Activated naive CD4-positive, alpha-beta T cell treated with anti-CD3 and anti-CD28 coated beads for 36 hours (primary cell): ENCODE measurements around the gene PIEZO1. TPM values are rescaled to one million over a fixed set of nuclear protein-coding genes. Genes with fewer than 3 reads are reported as not detected.
"Not testable (repeated sequence)": the region's sequence is repeated elsewhere in the genome, so short reads cannot be mapped to it uniquely, and the experiment has no call there.

ENCODE experiments used
- CTCF ChIA-PET: fragments of 350-600 bp; sonication (Branson Sonifier 250); formaldehyde crosslinking; loops from one replicate; lab custom pipeline; 2021; ENCODE audit warnings: antibody characterized with exemption; lab: Charles Lee
- DNase-seq: peaks from one replicate; pipeline ENCODE4 v3.0.0-alpha.2; 2020
- H3K27ac Mint-ChIP-seq: one replicate; pipeline ENCODE4 v1.8.0; 2021; ENCODE audit warnings: mild to moderate bottlenecking, mixed read lengths
- H3K27me3 Mint-ChIP-seq: one replicate; pipeline ENCODE4 v1.8.0; 2021; ENCODE audit warnings: low read depth, mixed read lengths
- H3K36me3 Mint-ChIP-seq: one replicate; pipeline ENCODE4 v1.8.0; 2021; ENCODE audit warnings: low read depth, mixed read lengths
- H3K4me1 Mint-ChIP-seq: one replicate; pipeline ENCODE4 v1.8.0; 2021; ENCODE audit warnings: low read depth, mixed read lengths
- H3K4me3 Mint-ChIP-seq: one replicate; pipeline ENCODE4 v1.8.0; 2021; ENCODE audit warnings: mild to moderate bottlenecking, moderate library complexity, mixed read lengths
- H3K9me3 Mint-ChIP-seq: one replicate; pipeline ENCODE4 v1.8.0; 2021; ENCODE audit warnings: mixed read lengths
- intact Hi-C: fragments of 100-400 bp; cut with micrococcal nuclease; formaldehyde crosslinking; loops from one replicate; pipeline ENCODE4 v1.15.1; 2023
- total RNA-seq, 2 experiments: library from RNA; stranded (reverse); gene quantifications; one replicate each; pipeline ENCODE4 v1.2.3, GENCODE V29; 2021

PIEZO1 gene
- total RNA-seq, 2 experiments from 2014 or later, result 78.2 to 80.1 TPM

DNA sequence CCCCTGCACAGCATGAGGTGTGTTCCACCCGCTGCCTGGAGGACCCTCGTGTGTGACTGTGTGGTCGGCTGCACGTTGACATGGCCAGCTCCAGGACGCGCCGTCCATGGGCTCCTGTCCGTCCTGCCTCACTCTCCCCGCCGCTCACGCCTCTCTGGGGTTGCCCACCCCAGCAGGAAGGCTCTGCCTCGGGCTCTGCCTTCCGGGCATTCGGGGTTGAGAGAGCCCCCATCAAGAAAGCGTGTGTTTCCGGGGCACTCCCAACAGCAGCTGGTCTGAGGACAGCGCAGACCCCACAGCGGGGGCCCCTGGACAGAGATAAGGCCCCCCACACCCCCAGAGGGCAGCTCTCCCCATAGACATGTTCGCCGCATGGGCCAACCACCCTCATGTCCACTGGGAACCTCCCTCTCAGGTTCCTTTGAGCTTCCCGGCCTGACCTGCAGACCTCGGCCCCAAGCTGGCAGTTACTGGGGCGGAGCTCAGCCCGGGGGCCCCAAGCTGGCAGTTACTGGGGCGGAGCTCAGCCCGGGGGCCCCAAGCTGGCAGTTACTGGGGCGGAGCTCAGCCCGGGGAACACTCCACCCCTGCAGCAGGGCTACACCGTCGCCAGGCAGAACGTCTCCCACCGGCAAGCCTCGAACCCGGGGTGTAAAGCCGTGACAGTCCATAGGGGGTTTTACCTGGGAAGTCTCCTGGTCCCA is 8.4 kb upstream of the PIEZO1 start:
- peak; percentile 53 for DNase-seq
- Mint-ChIP-seq H3K27me3 (no peaks in the 10 kb centered on the region), H3K36me3 (no peaks in the 10 kb centered on the region), H3K4me3 (peak overlapping the region; percentile 58), H3K9me3 (no peaks in the 10 kb centered on the region), H3K4me1 (peaks cover 49% of the 10 kb centered on the region), H3K27ac (peak overlapping the region; percentile 30)
- CTCF ChIA-PET, result interaction anchor here (1.1 to 4.3 kb wide), 5 partner anchors 9 to 59 kb away, joined by 3 to 24 read pairs (median 6); partner anchors contain the start of gene PIEZO1
- intact Hi-C loops, result no loop called here

DNA sequence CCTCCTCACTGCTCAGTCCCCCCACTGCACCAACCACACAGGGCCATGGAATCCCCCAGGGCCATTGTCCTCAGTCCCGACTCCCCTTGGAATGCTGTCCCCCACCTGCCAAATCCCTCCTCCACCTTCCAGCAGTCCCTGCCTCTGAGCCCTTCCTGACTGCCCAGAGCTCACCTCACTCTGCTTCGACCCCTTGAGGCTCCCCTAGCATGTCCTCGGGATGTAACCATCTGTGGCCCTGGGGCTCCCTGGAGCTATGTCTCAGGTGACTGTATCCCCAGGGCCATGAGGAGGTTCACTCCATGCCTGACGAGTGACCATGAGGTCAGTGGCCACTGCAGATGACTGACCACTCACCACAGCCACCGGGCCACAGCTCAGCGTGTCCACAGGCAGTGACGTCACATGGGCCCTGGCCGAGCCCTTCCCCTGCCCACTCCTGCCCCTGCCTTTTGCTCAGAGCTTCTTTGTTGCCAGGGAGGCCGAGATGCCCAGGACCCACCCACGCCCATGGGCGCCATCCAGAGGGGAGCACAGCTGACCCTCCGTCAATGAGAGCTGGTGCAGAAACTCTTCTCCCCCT is 7.7 kb upstream of the PIEZO1 start:
- CTCF ChIA-PET, result interaction anchor here (1.1 to 4.3 kb wide), 4 partner anchors 11 to 58 kb away, joined by 3 to 24 read pairs (median 8); no protein-coding TSS in a partner anchor
- intact Hi-C loops, result no loop called here
- H3K4me3 Mint-ChIP-seq, result peak overlapping the region; percentile 2

DNA sequence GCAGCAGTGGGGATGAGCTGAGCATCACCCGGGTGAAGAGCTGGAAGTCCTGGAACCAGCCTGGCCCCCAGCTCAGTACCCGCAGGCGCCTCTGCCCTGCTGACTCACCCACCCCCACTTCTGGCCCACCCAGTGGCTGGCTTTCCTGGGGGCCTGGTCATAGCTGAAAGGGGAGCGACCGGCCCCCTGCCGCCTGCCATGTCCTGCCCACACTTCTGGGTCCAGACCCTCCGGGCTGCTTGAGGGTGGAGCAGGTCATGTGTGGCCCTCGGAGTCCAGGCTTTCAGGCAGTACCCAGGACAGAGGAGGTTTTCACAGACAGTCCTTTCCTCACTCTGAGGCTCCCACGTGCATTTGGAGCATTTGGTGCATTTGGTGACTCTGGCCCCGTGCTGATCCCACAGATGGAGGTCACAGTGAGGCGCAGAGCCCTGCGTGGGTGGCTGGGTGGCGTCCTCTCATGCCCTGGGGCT is 7.1 kb upstream of the PIEZO1 start:
- intact Hi-C loops, result no loop called here
- H3K27ac Mint-ChIP-seq, result no peak overlapping the region
- no peaks in the 10 kb centered on the region for H3K36me3 Mint-ChIP-seq
- H3K4me3 Mint-ChIP-seq, result no peak overlapping the region
- H3K9me3 Mint-ChIP-seq, result no peaks in the 10 kb centered on the region
- DNase-seq, result no peak
- H3K4me1 Mint-ChIP-seq, result peaks cover 49% of the 10 kb centered on the region
- no peaks in the 10 kb centered on the region for H3K27me3 Mint-ChIP-seq
- CTCF ChIA-PET, result interaction anchor here (2.3 to 4.3 kb wide), 2 partner anchors 10 to 21 kb away, joined by 6 to 24 read pairs; no protein-coding TSS in a partner anchor

More for the DNA sequence above, 7.7 kb upstream of the PIEZO1 start:
- H3K4me1 Mint-ChIP-seq, result peaks cover 49% of the 10 kb centered on the region
- no peaks in the 10 kb centered on the region for H3K27me3 Mint-ChIP-seq
- peak overlapping the region; percentile 30 for H3K27ac Mint-ChIP-seq
- no peak for DNase-seq
- H3K9me3 Mint-ChIP-seq, result no peaks in the 10 kb centered on the region
- H3K36me3 Mint-ChIP-seq, result no peaks in the 10 kb centered on the region

GRCh38 chr16:88790312-88791211 is 5.5 kb upstream of the PIEZO1 start:
- Mint-ChIP-seq H3K27me3 (no peaks in the 10 kb centered on the region), H3K4me3 (peak overlapping the region; percentile 66), H3K36me3 (no peaks in the 10 kb centered on the region), H3K4me1 (peaks cover 49% of the 10 kb centered on the region), H3K9me3 (no peaks in the 10 kb centered on the region), H3K27ac (peak overlapping the region; percentile 79)
- CTCF ChIA-PET, result interaction anchor here (1.3 kb wide), 1 partner anchor 10 kb away, joined by 4 read pairs; no protein-coding TSS in a partner anchor
- DNase-seq, result peak; percentile 80
- intact Hi-C loops, result loop anchor here (1.0 kb wide), 2 partner anchors 8 to 12 kb away; no protein-coding TSS in a partner anchor

GRCh38 chr16:88789594-88789993 is 4.6 kb upstream of the PIEZO1 start:
- H3K4me1 Mint-ChIP-seq, result peaks cover 43% of the 10 kb centered on the region
- H3K27ac Mint-ChIP-seq, result no peak overlapping the region
- no peak for DNase-seq

GRCh38 chr16:88788749-88789148 is 3.7 kb upstream of the PIEZO1 start:
- not testable (repeated sequence) for H3K9me3 Mint-ChIP-seq, H3K27ac Mint-ChIP-seq, H3K4me3 Mint-ChIP-seq, DNase-seq, H3K27me3 Mint-ChIP-seq, H3K36me3 Mint-ChIP-seq
- CTCF ChIA-PET, result interaction anchor here (4.9 kb wide), 1 partner anchor 52 kb away, joined by 28 read pairs; no protein-coding TSS in a partner anchor
- peaks cover 40% of the 10 kb centered on the region for H3K4me1 Mint-ChIP-seq
- intact Hi-C loops, result loop anchor here (10.0 kb wide), 2 partner anchors 214 to 306 kb away; partner anchors contain the start of genes ACSF3 and ZC3H18

More at GRCh38 chr16:88789594-88789993, 4.6 kb upstream of the PIEZO1 start:
- H3K9me3 Mint-ChIP-seq, result no peaks in the 10 kb centered on the region
- H3K36me3 Mint-ChIP-seq, result no peaks in the 10 kb centered on the region
- intact Hi-C loops, result loop anchor here (10.0 kb wide), 2 partner anchors 215 to 305 kb away; partner anchors contain the start of genes ACSF3 and ZC3H18
- no peak overlapping the region for H3K4me3 Mint-ChIP-seq
- no peaks in the 10 kb centered on the region for H3K27me3 Mint-ChIP-seq
- CTCF ChIA-PET, result interaction anchor here (1.3 kb wide), 1 partner anchor 9 kb away, joined by 4 read pairs; no protein-coding TSS in a partner anchor

- Mint-ChIP-seq H3K36me3 (no peaks in the 10 kb centered on the region), H3K4me3 (no peak overlapping the region), H3K9me3 (no peaks in the 10 kb centered on the region), H3K27ac (no peak overlapping the region), H3K4me1 (peaks cover 39% of the 10 kb centered on the region), H3K27me3 (no peaks in the 10 kb centered on the region)
- intact Hi-C loops, result loop anchor here (10.0 kb wide), 2 partner anchors 213 to 307 kb away; partner anchors contain the start of genes ACSF3 and ZC3H18
- CTCF ChIA-PET, result interaction anchor here (0.6 to 4.9 kb wide), 7 partner anchors 8 to 337 kb away, joined by 3 to 28 read pairs (median 5); no protein-coding TSS in a partner anchor
- DNase-seq, result no peak
These were observed 2.7 kb upstream of the PIEZO1 start for GRCh38 chr16:88787579-88788314.

GRCh38 chr16:88784856-88785105 is 239 bp downstream of the PIEZO1 start:
- intact Hi-C loops, result loop anchor here (1.0 to 10.0 kb wide), 3 partner anchors 47 to 310 kb away; partner anchors contain the start of genes ACSF3 and ZC3H18
- H3K4me3 Mint-ChIP-seq, result no peak overlapping the region
- CTCF ChIA-PET, result interaction anchor here (1.0 to 4.9 kb wide), 6 partner anchors 9 to 196 kb away, joined by 4 to 35 read pairs (median 4); no protein-coding TSS in a partner anchor
- DNase-seq, result no peak
- H3K9me3 Mint-ChIP-seq, result no peaks in the 10 kb centered on the region
- no peaks in the 10 kb centered on the region for H3K36me3 Mint-ChIP-seq
- no peak overlapping the region for H3K27ac Mint-ChIP-seq
- H3K4me1 Mint-ChIP-seq, result peaks cover 42% of the 10 kb centered on the region
- no peaks in the 10 kb centered on the region for H3K27me3 Mint-ChIP-seq

DNA sequence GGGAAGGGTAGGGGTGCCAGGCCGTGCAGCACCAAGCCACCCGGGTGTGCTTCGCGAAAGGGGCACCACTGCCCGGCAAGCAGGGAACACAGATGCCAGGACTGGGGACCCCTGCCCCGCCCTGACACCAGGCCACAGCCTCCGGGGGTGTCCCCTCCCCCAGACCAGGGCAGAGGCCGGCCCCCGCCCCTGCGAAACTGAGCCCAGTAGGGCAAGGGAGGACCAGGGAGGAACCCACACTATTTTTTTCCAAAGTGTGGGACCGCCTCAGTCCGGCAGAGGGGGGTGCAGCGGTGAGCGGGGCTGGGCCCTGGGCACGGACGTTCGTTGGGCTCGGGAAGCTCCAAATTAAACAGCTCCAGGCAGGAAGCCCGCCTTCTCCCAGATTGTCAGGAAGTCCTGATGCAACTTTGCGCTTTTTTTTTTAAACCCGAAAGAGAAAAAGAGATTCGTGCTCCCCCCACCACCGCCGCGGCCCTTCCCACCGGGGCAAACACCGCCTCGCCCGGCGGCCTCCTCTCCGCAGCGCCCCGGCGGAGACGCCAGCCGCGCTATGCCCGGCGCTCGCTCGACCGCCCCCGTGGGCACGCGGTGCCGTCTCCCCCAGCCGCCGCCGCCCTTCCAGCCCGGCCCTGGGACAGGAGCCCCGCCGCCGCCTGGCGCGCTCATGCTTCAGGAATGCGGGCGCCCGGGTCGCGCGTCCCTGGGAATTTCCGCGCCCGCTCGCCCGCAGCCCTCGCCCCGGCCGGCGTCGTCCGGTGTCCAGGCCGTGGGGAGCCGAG is 755 bp downstream of the PIEZO1 start:
- no peaks in the 10 kb centered on the region for H3K36me3 Mint-ChIP-seq
- DNase-seq, result peak; percentile 60
- H3K27ac Mint-ChIP-seq, result peak overlapping the region; percentile 95
- CTCF ChIA-PET, result interaction anchor here (0.8 to 4.9 kb wide), 9 partner anchors 9 to 195 kb away, joined by 3 to 35 read pairs (median 5); no protein-coding TSS in a partner anchor
- no peaks in the 10 kb centered on the region for H3K9me3 Mint-ChIP-seq
- H3K4me1 Mint-ChIP-seq, result peaks cover 41% of the 10 kb centered on the region
- intact Hi-C loops, result loop anchor here (10.0 kb wide), 2 partner anchors 209 to 311 kb away; partner anchors contain the start of genes ACSF3 and ZC3H18
- H3K4me3 Mint-ChIP-seq, result peak overlapping the region; percentile 65
- H3K27me3 Mint-ChIP-seq, result no peaks in the 10 kb centered on the region

DNA sequence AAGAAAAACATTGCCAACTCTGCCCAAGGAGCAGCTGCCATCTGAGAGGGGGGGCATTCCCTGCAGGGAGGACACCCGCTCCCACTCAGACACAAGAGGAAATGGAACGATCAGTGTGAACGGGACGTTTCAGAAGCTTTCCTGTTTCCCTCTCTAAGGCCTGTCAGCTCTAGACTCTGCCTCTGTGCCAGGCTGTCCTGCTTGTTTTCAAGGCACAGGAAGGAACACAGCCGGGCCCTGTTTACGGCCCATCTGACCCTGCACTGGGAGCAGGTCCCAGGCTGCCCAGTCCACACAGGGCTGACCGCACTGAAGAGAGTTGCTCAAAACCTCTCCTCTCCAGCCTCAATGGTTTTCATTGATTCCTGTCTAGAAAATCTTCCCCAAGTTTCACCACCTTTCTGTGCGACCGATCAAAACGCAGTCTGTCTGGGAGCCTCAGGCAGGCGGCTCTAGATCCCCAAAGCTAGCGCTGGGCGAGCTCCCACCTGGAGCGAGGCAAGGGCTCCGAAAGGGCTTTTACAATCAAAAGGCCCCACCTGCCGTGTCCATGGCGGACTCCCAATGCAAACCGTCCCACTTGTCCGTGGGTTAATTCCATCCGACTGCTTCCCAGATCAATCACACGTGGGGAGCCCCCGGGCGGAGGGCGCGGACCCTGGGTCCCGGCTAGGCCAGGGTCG is 1.5 kb downstream of the PIEZO1 start:
- intact Hi-C loops, result loop anchor here (1.0 to 10.0 kb wide), 6 partner anchors 29 to 327 kb away; partner anchors contain the start of genes ACSF3, GALNS, TRAPPC2L and ZC3H18
- Mint-ChIP-seq H3K4me3 (peak overlapping the region; percentile 65), H3K4me1 (peaks cover 43% of the 10 kb centered on the region), H3K9me3 (no peaks in the 10 kb centered on the region), H3K27ac (peak overlapping the region; percentile 95), H3K36me3 (no peaks in the 10 kb centered on the region), H3K27me3 (no peaks in the 10 kb centered on the region)
- CTCF ChIA-PET, result interaction anchor here (0.8 to 4.4 kb wide), 7 partner anchors 10 to 195 kb away, joined by 3 to 48 read pairs (median 7); no protein-coding TSS in a partner anchor
- DNase-seq, result peak; percentile 52
